ENCODE measurements around the gene BRIP1.
"Not testable (repeated sequence)": the region's sequence is repeated elsewhere in the genome, so short reads cannot be mapped to it uniquely, and the experiment has no call there.

Gene BRIP1

GRCh38 chr17:61728297-61728836 is 135.0 kb downstream of the BRIP1 start:
- DNase-seq (ENCODE audit: low spot score) = no peak

GRCh38 chr17:61727798-61728197 is 135.5 kb downstream of the BRIP1 start:
- DNase-seq (ENCODE audit: low spot score) = not testable (repeated sequence)

- DNase-seq (ENCODE audit: low spot score) = no peak
These were observed 136.4 kb downstream of the BRIP1 start for GRCh38 chr17:61726977-61727376.

GRCh38 chr17:61724777-61725176 is 138.6 kb downstream of the BRIP1 start:
- DNase-seq (ENCODE audit: low spot score) = no peak

DNA sequence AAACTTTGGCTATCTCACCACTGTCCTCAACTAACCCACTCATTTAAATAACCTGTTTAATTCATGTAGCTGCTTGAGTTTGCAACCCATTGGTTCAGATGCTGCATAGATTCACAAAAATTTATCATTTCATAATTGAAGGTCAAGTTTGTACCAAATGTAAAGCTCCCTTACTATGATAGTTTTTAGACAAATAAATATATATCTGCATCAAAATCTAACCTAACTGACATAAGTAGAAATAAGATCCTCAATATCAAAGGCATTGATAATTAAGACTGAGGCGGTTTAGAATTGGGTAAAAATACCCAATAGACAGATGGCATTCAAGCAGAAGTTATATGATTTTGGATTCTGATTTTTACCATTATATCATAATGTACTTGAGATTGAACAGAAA is 139.4 kb downstream of the BRIP1 start:
- DNase-seq (ENCODE audit: low spot score) = no peak

DNA sequence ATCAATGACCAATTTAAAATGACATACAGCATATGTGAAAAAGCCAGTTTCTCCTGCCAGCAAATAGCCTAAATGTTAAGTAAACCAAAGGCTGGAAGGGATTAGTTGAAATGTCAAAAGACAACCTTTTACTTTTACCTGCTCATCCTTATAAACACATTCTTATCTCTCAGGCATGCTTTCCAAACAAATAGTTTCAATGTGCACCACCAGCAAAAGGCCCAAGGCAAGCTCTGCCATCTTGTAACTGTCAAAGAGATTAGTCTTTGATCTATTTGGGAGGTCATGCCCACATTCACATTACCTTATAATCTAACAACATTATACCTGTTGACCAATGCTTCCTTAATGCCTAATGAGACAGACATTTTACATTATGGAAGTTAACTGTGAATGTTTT is 140.1 kb downstream of the BRIP1 start:
- DNase-seq (ENCODE audit: low spot score) = no peak

GRCh38 chr17:61722398-61722797 is 140.9 kb downstream of the BRIP1 start:
- DNase-seq (ENCODE audit: low spot score) = no peak

DNA sequence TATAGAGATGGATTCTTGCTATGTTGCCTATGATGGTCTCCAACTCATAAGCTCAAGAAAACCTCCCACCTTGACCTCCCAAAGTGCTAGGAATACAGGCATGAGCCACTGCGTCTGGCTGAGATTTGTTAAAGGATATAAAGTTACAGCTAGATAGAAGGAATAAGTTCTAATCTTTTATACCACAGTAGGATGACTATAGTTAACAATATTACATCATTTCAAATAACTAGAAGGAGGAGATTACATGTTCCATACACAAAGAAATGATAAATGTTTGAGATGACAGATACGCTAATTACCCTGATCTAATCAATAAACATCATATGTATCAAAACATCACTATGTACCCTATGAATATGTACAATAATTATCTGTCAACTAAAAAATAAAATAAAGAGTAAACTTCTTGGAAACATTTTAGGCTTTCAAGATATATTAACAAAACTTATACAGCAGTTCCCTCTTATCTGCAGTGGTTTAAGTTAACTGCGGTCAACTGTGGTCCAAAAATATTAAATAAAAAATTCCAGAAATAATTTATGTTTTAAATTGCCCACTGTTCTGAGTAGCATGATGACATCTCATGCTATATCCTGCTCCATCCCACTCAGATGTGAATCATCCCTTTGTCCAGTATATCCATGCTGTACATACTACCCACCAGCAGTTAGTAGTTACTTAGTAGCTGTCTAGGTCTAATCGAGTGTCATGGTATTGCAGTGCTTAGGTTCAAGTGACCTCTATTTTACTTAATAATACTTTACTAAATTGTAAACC is 143.1 kb downstream of the BRIP1 start:
- DNase-seq (ENCODE audit: low spot score) = no peak

DNA sequence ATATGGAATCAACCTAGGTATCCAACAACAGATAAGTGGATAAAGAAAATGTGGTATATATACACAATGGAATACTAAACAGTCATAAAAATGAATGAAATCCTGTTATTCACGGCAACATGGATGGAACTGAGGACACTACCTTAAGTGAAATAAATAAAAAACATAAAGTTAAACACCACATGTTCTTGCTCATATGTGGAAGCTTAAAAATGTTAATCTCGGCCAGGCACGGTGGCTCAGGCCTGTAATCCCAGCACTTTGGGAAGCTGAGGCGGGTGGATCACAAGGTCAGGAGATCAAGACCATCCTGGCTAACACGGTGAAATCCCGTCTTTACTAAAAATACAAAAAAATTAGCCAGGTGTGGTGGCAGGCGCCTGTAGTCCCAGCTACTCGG is 144.1 kb downstream of the BRIP1 start:
- not testable (repeated sequence) for DNase-seq (ENCODE audit: low spot score)

- DNase-seq (ENCODE audit: low spot score) = no peak
These were observed 145.3 kb downstream of the BRIP1 start for GRCh38 chr17:61718022-61718421.

DNA sequence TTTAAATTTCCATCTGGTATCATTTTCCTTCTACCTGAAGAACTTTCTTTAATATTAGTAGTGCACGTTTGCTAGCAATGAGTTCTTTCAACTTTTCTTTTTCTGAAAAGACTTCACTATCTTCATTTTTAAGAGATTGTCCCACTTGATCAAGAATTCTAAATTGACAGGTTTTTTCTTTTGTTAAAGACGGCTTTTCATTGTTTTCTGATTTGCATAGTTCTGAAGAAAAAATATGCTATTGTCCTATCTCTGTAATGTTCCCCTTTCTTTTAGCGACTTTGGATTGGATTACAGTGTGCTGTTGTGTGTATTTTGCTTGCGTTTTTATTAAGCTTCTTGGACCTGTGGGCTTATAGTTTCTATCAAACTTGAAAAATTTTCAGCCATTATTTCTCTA is 146.0 kb downstream of the BRIP1 start:
- DNase-seq (ENCODE audit: low spot score) = no peak

- no peak for DNase-seq (ENCODE audit: low spot score)
These were observed 147.0 kb downstream of the BRIP1 start for GRCh38 chr17:61716225-61716829.

DNA sequence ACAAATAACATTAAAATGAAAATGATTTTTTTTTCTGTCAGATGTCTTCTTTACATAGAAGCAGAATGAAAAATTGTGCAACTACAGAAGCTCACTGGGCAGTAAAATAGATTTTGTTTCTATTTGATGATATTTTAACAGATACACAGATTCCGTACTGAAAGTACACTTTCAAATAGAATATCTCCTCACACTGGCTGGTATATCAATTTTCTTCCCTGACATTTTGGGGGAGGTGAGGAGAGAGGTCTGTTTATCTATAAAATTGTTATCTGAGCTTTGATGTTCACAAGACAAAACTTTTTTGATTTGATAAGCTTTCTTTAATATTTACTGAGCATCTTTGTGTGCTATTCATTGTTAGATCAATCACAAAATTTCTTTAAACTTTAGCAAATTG is 148.0 kb downstream of the BRIP1 start:
- DNase-seq (ENCODE audit: low spot score) = no peak

- DNase-seq (ENCODE audit: low spot score) = no peak
These were observed 149.0 kb downstream of the BRIP1 start for GRCh38 chr17:61714300-61714699.

DNA sequence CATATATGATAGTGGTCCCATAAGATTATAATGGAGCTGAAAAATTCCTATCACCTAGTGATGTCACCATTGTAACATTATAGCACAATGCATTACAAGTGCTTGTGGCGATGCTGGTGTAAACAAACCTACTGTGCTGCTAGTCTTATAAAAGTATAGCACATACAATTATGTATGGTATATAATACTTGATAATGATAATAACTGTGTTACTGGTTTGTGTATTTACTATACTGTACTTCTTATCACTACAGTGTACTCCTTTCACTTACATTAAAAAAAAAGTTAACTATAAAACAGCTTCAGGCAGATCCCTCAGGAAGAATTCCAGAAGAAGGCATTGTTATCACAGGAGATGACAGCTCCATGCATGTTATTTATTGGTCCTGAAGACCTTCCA is 150.3 kb downstream of the BRIP1 start:
- DNase-seq (ENCODE audit: low spot score) = no peak

DNA sequence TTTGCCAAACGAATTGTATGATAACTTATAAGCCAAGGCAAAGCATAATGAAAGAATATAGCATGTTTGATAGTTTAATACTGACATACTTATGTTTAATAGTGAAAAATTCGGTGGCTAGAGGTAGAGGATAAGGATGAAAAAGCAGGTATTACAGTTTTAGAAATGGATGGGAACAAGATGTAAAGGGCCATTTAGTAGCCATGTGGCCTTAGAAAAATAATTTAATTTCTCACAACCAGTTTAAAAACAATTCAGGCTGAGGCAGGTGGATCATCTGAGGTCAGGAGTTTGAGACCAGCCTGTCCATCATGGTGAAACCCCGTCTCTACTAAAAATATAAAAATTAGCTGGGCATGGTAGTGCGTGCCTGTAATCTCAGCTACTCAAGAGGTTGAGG is 152.8 kb downstream of the BRIP1 start:
- DNase-seq (ENCODE audit: low spot score) = no peak

GRCh38 chr17:61709567-61709966 is 153.8 kb downstream of the BRIP1 start:
- DNase-seq (ENCODE audit: low spot score) = no peak

- DNase-seq (ENCODE audit: low spot score) = no peak
These were observed 158.3 kb downstream of the BRIP1 start for GRCh38 chr17:61704935-61705449.

GRCh38 chr17:61702450-61702849 is 160.9 kb downstream of the BRIP1 start:
- no peak for DNase-seq (ENCODE audit: low spot score)

GRCh38 chr17:61701978-61702377 is 161.3 kb downstream of the BRIP1 start:
- DNase-seq (ENCODE audit: low spot score) = no peak

- DNase-seq (ENCODE audit: low spot score) = no peak
These were observed 162.0 kb downstream of the BRIP1 start for GRCh38 chr17:61701334-61701733.

DNA sequence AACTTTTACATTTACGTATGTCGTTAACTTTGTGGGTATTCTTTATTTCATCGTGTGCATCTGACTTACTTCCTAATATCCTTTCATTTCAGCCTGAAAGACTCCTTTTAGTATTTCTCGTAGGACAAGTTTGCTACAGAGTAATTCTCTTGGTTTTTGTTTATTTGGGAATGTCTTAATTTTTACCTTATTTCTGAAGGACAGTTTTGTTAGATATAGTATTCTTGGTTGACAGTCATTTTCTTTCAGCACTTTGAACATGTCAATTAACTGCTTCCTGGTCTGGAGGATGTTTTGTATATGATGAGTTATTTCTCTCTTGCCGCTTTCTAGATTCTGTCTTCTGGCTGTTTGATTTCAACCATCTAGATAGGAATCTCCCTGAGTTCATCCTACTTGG is 163.1 kb downstream of the BRIP1 start:
- DNase-seq (ENCODE audit: low spot score) = no peak

- no peak for DNase-seq (ENCODE audit: low spot score)
These were observed 163.6 kb downstream of the BRIP1 start for GRCh38 chr17:61699694-61700093.

Measured in AG20443 (cell line).